GM19463 (cell line): ENCODE results near the gene SLC2A4.
A peak's percentile ranks its signal among the peaks of the same experiment; 100 is the strongest.

ENCODE experiments used
- ATAC-seq: cut with Tn5 transposase; IDR thresholded peaks from one replicate; pipeline ENCODE4 v1.9.1; 2021; ENCODE audit warnings: mild to moderate bottlenecking, moderate library complexity; ENCODE audit not compliant: unreplicated experiment

SLC2A4 gene

DNA sequence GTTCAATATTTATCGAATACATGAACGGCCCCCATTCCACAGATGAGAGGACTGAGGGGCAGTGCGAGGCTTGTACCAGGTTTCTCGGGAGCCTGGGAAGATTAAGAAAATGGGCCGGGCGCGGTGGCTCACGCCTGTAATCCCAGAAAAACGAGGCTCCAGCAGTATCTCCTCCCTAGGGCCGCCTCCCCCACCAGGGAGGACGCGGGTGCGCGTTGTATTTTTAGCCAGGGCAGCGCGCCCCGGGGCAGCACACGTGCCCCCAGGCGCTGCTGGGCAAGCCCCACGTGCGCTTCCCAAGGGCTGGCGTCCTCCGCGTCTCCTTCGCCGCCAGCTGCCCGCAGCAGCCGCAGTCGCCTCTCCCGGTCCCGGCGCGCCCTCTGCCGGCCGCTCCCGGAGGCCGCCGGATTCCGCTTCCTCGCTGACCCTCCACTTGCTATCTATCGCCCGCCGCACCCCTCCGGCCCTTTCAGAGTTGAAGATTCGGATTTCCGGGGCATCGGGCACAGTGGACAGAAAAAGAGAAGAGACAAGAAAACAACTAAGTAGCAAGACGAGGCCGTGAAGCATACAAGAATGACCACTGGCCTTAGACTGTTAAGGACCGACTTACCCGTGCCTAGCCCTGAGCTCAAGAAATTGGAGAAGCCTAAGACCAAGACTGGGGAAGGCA is 14.8 kb downstream of the SLC2A4 start:
- no peak for ATAC-seq

- ATAC-seq: no peak
These were observed 22.7 kb downstream of the SLC2A4 start for GRCh38 chr17:7304179-7304578.

DNA sequence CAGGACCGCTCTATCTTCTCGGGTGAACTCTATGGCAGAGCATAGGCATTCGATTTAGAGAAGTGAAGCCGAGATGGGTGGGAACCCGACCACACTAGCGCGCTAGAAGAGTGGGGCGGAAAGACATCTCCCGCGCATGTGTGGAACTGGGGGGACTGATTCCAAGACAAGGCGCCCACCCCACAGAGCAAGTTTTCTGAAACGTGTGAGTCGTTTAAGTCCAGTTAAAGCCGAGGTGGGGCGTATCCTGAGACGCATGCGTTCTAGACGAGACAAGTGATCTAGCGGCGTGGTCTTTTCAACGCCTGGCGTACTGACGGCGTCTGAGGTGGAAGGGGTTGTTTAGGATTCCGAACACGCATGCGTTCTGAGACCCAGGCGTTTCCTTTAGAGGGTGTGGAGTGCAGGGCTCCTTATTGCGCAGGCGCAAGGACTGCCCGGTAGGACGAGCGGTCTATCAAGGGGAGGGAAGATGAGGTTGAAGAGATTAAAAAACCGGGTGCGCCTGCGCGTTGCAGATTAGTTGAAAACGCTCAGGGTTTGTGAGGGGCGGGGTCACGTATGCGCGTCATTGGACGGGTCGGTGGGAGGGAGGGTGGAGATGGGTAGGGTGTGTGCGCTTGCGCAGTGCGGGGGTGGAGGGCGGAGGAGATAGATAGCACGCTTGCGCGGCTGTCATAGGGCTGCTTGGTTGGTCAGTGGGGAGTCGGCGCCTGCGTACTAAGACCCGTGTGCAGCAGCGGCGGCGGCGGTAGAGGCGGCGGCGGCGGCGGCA is 25.6 kb downstream of the SLC2A4 start, which contains the start of gene EIF5A:
Gene EIF5A (plus strand): TSS at position 718 of the 775 bp plus-strand sequence. CDS start 2,008 bp downstream, outside the sequence.
- peak; percentile 74 for ATAC-seq

DNA sequence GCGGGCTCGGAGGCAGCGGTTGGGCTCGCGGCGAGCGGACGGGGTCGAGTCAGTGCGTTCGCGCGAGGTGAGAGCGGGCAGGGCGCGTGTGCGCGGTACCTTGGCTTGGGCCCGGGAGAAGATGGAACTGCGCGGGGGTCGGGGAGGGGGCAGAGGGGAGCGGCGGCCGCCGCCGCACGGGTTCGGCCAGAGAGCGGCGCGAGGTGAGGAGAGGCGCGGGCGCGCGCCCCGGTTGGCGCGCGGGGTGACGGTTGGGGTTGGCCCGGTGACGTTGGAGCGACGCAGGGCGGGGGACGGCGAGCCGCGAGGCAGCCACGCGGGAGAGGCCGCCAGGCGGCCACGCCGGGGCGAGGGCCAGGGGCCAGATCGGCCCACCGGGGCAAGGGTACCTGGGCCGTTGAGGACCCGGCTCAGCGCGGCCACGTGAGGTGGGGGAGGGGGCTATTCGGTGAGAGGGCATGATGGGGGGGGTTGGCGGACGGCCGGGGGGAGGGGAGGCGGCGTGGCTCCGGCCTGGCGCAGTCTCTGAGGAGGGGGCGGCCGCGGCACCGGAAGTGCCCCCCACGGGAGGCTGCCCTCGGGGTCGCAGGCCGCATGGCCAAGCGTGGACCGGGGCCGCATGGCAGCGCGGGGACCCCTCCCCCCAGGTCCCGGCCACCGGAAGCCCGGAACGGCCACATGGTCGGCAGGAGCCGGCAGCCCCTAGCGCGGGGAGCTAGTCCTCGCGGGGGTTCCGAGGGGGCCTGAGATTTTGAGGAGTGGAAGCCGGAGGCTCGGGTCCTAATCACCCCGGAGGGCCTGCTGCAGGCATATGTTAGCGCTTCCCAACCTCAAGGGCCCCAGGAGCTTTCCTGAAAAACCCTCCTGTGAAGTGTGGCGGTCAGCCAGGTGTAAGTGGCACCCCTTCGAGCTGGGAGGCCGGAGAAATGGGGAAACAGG is 26.4 kb downstream of the SLC2A4 start:
- ATAC-seq: no peak

GRCh38 chr17:7308625-7309433 is 27.3 kb downstream of the SLC2A4 start:
- ATAC-seq: no peak

- no peak for ATAC-seq
These were observed 28.1 kb downstream of the SLC2A4 start for GRCh38 chr17:7309628-7310027.

- no peak for ATAC-seq
These were observed 29.7 kb downstream of the SLC2A4 start for GRCh38 chr17:7311110-7311705.

DNA sequence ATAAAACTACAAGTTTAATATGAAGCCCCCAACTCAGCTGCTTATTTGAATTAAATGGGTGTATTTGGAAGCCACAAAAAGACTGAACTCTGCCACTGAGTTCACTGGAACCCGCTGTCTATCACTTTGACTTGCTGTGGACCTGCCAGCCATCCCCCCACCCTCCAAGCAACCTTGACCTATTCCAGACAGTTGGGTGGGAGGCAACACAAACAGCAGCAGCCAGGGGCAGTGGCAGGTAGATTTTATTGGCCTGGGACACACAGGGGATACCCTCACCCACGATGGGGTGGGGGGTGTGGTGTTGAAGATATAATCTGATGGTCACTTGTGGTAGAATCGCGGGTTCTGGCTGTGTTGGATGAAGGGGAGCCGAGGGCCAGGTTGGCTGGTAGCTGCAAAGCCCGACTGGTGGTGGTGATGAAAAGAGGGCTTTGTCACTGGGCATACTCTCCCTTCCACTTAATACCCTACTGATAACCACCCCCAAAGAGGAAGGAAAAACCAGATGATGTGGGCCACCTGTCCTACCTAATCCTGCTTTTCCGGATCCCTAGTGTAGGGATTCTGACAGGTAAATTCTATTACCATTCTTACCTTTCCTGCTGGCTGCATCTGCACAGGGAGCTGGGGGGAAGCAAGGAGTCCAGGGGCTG is 31.0 kb downstream of the SLC2A4 start:
- ATAC-seq: no peak

- no peak for ATAC-seq
These were observed 31.8 kb downstream of the SLC2A4 start for GRCh38 chr17:7313088-7313889.

DNA sequence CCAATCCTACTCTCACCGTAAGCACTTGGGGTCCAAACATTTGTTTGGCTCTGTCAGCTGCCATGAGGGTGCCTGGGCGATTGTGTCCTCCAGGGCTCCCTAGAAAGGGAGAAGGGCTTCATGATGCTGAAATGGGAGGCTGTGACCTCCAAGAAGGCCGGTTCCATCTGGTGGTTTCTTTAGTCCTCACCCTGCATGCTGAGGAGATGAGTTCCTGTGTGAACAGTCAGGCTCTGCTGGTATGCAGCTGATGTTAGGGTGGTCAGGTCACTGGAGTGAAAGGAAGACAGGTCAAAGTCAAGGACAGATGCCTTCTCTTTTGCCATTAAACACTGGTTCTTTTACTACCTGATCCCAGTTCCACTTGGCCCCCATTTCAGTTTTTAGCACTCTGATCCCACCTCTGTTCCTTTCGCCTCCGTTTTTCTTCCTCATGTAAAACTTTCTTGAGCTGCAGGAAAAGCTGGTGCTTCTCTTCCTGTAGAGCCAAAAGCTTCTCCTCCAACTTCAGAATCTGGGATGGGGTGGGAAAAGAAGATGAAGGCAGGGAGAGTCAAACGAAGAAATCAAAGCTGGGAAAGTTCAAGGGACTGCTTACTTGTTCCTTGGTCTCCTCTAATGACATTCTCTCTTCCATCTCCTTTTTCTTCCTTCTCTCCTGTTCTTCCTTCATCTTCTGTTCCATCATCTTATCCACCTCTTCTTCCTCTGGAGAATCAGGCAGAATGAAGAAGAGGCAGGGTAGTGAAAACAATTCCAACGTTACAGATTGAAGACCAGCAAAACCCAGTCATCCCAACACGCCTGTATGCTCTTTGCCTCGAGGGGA is 32.6 kb downstream of the SLC2A4 start:
- ATAC-seq: no peak

GRCh38 chr17:7314719-7315569 is 33.4 kb downstream of the SLC2A4 start, which contains the start of gene GPS2:
GPS2 (minus strand) TSS chr17:7315360; CDS start chr17:7315052, 308 bp downstream.
- ATAC-seq: peak; percentile 89

DNA sequence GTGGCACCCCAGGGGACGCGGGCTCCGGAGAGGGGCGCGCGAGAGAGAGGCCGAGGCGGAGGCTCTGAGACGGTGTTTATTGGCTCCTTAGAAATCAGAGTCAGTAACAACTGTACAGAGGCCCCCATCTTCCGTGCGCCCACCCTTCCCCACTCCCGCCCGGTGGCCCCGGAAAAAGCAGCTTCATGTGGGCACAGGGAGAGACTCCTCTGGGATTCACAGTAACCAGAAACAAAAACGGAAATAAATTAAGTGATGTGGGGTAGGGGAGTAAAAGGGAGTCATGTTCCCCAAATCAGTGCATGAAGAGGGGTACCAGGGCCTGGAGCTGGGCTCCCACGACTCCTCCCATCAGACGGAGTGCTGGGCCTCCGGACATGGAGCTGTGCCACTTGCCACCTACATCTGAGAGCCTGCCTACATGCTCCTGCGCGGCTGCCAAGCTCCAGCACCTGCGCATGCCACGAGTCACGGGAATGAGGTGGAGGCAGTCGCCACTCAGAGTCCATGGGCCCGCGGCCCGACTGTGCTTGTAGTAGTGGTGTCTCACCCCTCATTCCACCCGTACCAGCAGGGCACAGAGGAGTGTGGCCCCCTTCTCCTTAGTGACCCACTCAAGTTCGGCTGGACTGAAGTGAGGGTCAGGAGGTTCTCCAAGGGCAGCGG is 34.2 kb downstream of the SLC2A4 start:
- ATAC-seq: no peak

GRCh38 chr17:7317161-7317803 is 35.8 kb downstream of the SLC2A4 start:
- ATAC-seq: no peak

DNA sequence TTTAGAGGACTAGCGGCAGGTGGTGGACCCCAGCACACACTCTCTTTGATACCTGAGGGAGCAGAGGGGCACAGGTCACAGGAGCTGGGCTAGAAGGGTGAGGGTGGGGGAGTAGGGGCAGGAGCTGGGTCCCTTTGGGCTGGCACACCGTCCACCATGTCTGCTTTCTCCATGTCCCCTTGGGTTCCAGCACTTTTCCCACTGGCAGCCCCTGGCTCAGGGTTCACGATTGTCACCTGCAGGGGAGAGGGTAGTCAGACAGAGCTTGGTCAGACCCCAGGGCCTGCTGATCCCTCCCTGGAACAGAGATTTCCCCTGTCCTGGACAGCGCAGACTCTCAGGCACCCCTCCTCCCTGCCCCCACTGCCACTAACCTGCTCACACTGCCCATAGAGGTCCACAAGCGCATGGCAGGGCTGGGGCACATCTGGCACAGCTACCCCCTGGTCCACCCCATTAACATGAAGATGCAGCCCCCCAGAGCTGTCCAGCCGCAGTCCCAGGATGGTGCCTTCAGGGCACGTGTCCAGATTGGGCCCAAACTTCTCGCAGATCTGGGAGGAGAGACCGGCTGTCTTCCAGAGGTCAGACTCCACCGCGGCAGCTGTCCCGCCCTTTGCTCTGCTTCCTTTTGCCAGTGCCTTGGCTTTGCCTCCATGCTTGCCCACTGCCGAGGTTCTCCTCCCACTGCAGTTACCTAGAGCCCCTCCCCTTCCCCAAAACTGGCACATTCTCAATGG is 36.8 kb downstream of the SLC2A4 start:
- ATAC-seq: no peak

GRCh38 chr17:7321466-7321865 is 39.9 kb downstream of the SLC2A4 start:
- no peak for ATAC-seq
